OCI-LY1 (cell line): ENCODE measurements around the gene GAPDHS.

Experiments
- CTCF ChIP-seq: fragments of 200-600 bp; sonication (generic), shearing (Covaris generic); IDR thresholded peaks from 2 replicates; pipeline ENCODE4 v1.5.1; 2017; ENCODE audit warnings: mild to moderate bottlenecking, antibody characterized with exemption, low read length, moderate library complexity, mixed read lengths
- EZH2 ChIP-seq: fragments of 200-600 bp; sonication (generic), shearing (Covaris generic); IDR thresholded peaks from 2 replicates; pipeline ENCODE4 v1.8.0; 2017; ENCODE audit warnings: borderline replicate concordance, mixed run types, mild to moderate bottlenecking, antibody characterized with exemption, low read length, moderate library complexity, mixed read lengths

- no peak for TF ChIP-seq CTCF
- TF ChIP-seq EZH2, result no peak
Measured at GRCh38 chr19:35539850-35540249, 6.6 kb downstream of the GAPDHS start.
